Measurements from ENCODE around the gene NF2.

GRCh38 chr22:29670626-29671025, 67.2 kb downstream of the NF2 start:
- TF ChIP-seq SPI1 (IDR thresholded peaks at IDR 0.05; ENCODE audit: low read depth, low read length) (no peak), POLR2AphosphoS5 (IDR thresholded peaks at IDR 0.05; ENCODE audit: low read depth, low read length) (no peak), POLR2A (IDR thresholded peaks at IDR 0.05; ENCODE audit: low read depth, low read length) (no peak), TAF1 (IDR thresholded peaks at IDR 0.05; ENCODE audit: low read depth, low read length) (no peak)
